RPMI7951 (cell line): ENCODE results near the gene CANT1. TPM values are rescaled to one million over a fixed set of nuclear protein-coding genes. Genes with fewer than 3 reads are reported as not detected.

Source experiments
- DNase-seq: peaks from one replicate; pipeline ENCODE4 v3.0.0-alpha.2; 2012; ENCODE audit warnings: low read depth
- total RNA-seq: library from RNA; depleted of rRNA; stranded (reverse); fragments of >200 nt; shearing (Covaris generic); gene quantifications from 2 replicates; pipeline ENCODE4 v1.2.3, GENCODE V29; 2014; rRNA removed

CANT1 gene
- total RNA-seq: 39.2 and 43.6 TPM in 2 replicates

DNA sequence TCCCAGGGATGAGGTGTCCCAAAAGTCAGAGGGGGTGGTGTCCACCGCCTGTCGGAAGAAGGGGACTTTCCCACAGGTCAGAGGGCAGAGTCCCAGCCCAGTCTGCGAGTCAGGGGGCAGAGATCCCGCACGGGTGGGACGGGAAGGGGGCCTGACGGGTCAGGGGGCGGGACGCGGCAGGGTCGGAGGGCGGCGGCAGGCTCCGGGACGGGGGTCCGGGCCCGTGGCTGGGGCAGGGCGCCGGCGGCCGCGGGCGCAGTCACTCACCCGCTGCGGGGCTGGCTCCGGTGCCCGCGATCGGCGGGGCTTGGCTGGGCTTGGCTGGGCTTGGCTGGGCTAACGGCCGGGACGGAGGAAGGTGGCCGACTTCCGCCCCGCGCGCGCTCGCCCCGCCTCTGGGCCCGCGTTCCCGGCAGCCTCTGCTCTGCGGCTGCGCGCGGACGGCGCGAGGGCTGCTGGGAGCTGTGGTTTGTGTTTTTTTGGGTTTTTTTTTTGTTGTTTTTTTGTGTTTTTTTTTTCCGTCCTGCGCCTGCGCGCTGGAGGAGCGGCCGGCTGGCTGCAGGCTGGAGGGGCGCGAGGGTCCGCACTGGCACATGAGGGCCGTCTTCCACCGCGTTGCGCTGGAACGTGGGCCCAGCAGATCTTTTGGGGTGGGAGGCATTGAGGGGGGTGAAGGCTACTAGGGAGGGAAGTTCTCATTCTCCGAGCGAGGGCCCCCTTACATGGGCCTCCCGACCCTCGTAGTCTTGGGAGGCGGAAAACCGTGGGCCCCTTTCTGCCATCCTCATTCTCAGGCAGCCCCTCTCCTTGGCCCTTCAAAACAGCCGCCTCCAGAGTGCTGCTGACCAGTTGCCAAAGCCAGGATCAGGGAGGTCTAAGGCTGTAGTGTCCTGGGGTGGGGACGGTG, at the start of gene CANT1:
TSS of gene CANT1 (minus strand) at position 368 of the 907 bp plus-strand sequence. CDS start 12,142 bp downstream, outside the sequence.
- peak; percentile 79 for DNase-seq

DNA sequence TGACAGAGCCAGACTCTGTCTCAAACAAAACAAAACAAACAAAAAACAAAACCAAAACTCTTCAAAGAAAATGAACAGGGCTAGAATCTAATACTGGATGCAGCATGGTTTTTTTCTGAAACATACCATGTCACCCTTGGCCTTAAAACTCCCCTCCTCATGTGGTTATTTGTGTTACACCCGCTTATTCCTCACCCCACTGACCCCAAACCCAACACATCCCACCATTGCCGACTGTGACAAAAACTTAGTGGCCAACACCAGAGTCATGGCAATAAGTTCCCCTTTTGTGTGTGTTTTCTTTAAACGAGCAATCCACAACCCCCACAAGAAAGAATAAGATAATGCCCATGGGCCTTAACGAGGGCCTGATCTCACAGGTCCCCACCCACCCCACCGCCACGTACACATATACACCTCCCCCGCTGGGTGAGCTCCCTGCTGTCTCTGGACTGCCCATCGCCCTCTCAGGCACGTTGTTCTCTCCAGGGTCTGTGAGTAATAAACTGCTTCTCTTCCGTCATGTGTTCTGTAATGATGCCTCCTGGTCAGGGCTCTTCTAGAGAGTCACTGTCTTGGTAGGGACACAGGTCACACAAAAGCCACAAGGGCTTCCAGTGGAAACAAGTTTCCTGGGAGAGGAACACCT, 48.3 kb upstream of the CANT1 start:
- no peak for DNase-seq

DNA sequence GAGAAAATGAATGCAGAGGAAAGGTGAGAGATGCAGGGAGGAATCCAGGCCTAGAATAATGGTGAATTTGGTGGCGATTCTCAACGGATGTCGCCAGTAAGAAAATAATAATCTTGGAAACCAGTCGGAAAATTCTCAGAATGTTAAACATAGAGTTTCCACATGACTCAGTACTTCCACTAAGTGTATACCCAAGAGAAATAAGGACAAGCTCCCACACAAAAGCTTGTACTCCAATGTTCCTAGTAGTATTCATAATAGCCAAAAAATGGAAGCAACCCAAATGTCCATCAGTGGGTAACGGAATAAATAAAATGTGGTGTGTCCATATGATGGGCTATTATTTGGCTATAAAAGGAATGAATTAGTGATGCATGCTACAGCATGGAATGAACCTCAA, 45.6 kb upstream of the CANT1 start:
- DNase-seq: no peak

DNA sequence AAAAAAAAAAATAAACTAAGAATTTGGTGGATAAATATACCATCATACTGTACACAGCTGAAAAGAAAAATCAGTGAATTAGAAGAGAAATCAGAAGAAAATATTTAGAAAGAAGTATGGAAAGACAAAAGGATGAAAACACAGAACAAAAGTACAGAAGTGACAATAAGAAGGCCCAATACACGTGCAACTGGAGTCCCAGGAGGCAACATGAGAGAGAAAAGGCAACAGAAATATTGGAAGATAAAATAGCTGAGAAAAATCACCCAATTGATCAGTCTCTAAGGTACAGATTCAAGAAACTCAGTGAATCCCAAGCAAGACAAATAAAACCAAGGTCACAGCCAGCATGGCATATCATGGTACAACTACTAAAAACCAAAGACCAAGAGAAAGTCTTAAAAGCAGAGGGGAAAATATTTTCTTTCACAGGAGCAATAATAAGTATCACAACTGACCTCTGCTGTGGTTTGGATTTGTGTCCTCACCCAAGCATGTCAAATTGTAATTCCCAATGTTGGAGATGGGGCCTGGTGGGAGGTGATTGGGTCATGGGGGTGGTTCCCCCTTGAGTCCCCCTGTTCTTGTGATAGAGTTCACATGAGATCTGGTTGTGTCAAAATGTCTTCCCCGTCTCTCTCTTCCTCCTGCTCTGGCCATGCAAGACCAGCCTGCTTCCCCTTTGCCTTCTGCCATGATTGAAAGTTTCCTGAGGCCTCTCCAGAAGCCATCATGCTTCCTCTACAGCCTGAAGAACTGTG, 44.8 kb upstream of the CANT1 start:
- no peak for DNase-seq

DNA sequence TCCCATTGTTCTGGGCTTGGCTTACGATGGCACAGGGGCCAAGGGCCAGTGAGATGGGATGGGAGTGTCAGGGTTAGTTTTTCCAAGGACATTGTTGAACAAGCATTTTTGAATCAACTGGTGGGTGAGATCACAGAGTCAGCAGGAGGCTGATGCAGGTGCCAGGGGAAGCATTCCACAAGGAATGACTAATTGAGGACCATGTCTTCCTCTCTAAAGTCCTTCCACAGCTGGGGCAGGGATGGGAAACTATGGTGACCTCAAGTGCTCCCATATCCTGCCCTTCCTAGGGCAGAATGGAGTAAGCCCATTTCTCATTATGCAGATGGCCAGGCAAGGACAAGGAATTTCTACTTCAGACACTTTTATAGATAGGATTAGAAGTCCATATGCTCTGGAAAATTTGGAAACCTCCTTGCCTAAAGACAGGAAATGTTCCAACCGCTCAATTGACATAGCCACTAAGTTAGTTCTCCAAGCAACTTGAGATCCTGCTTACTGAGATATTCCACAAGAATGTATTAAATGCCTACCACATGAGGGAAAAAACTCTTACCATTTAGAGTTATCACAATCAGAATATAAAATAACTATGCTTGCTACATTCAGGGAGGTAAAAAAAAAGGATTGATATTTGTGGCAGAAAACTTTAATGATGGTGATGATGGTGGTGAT, 43.8 kb upstream of the CANT1 start:
- DNase-seq: peak; percentile 87

DNA sequence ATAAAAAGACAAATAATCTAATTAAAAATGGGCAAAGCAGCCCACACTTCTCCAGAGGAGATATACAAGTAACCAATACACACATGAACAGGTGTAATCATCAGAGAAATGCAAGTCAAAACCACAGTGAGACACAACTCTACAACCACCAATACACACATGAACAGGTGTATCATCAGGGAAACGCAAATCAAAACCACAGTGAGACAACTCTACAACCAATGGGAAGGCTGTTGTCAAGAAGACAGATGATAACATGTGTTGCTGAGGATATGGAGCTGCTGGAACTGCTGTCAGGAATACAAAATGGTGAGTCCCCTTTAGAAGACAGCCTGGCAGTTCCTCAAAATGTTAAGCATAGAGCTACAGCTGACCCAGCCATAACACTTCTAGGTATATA, 42.6 kb upstream of the CANT1 start:
- no peak for DNase-seq

DNA sequence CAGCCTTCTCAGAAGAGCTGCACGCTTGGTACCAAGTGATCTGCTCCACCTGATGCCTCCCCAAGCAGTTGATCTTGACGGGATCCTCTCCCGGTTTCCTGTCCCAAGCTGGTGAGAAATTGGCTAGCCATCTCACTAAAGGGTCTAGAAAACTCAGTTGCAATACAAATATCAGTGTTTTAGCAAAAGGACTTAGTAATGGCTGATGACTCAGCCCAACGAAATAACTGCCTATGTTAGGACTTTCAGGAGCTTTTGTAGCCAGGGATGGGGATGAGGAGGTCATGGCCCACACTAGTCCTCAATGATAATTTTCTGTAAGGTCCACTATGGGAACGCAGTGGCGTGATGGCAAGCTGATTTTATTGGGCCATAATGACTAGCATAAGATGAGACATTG, 41.7 kb upstream of the CANT1 start:
- DNase-seq: no peak

DNA sequence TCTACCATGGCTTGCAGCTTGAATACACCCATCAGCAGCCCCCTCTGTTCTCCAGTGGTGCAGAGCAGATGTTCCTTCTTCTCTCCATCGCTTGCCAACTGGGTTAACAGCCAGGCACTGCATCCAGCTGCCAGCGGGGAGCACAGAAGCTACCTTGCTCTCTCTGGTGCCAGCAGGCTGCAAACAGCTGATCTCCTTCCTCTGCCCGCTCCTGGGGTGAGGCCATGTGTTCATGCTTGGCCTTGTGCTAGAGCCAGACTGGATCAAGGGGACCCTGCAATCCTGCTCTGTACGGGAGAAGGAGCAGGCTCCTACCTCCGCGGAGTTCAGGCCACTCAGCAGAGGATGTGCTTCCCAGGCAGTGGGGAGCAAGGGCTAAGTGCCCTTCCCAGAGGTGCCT, 41.0 kb upstream of the CANT1 start:
- DNase-seq: no peak

DNA sequence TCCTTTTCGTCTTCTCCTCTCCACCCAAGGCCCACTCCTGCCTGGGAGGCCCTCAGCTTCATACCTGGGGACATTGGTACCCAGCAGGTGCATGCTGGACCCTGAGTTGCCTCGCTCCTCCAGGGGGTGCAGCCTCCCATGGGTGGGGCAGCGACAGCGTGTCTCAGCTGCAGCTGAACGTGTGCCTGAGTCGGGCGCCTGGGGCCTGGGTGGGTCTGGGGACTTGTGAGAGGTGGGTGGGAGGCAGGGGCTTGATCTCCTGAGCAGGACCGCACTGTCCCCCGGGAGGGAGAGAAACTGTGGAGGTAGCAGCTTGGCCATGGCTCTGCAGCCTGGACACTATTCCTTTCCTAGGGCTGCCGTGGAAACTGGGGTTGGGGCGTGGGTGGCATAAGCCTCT, 40.3 kb upstream of the CANT1 start:
- no peak for DNase-seq

DNA sequence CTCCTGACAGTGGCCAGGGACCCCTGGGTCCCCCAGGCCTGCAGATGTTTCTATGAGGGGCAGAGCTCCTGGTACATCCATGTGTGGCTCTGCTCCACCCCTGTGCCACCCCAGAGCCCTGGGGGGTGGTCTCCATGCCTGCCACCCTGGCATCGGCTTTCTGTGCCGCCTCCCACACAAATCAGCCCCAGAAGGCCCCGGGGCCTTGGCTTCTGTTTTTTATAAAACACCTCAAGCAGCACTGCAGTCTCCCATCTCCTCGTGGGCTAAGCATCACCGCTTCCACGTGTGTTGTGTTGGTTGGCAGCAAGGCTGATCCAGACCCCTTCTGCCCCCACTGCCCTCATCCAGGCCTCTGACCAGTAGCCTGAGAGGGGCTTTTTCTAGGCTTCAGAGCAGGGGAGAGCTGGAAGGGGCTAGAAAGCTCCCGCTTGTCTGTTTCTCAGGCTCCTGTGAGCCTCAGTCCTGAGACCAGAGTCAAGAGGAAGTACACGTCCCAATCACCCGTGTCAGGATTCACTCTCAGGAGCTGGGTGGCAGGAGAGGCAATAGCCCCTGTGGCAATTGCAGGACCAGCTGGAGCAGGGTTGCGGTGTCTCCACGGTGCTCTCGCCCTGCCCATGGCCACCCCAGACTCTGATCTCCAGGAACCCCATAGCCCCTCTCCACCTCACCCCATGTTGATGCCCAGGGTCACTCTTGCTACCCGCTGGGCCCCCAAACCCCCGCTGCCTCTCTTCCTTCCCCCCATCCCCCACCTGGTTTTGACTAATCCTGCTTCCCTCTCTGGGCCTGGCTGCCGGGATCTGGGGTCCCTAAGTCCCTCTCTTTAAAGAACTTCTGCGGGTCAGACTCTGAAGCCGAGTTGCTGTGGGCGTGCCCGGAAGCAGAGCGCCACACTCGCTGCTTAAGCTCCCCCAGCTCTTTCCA, 39.5 kb upstream of the CANT1 start:
- DNase-seq: no peak

DNA sequence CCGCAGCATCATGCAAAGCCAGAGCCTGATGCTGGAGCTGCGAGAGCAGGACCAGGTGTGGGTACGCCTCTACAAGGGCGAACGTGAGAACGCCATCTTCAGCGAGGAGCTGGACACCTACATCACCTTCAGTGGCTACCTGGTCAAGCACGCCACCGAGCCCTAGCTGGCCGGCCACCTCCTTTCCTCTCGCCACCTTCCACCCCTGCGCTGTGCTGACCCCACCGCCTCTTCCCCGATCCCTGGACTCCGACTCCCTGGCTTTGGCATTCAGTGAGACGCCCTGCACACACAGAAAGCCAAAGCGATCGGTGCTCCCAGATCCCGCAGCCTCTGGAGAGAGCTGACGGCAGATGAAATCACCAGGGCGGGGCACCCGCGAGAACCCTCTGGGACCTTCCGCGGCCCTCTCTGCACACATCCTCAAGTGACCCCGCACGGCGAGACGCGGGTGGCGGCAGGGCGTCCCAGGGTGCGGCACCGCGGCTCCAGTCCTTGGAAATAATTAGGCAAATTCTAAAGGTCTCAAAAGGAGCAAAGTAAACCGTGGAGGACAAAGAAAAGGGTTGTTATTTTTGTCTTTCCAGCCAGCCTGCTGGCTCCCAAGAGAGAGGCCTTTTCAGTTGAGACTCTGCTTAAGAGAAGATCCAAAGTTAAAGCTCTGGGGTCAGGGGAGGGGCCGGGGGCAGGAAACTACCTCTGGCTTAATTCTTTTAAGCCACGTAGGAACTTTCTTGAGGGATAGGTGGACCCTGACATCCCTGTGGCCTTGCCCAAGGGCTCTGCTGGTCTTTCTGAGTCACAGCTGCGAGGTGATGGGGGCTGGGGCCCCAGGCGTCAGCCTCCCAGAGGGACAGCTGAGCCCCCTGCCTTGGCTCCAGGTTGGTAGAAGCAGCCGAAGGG, 38.6 kb upstream of the CANT1 start:
- no peak for DNase-seq

DNA sequence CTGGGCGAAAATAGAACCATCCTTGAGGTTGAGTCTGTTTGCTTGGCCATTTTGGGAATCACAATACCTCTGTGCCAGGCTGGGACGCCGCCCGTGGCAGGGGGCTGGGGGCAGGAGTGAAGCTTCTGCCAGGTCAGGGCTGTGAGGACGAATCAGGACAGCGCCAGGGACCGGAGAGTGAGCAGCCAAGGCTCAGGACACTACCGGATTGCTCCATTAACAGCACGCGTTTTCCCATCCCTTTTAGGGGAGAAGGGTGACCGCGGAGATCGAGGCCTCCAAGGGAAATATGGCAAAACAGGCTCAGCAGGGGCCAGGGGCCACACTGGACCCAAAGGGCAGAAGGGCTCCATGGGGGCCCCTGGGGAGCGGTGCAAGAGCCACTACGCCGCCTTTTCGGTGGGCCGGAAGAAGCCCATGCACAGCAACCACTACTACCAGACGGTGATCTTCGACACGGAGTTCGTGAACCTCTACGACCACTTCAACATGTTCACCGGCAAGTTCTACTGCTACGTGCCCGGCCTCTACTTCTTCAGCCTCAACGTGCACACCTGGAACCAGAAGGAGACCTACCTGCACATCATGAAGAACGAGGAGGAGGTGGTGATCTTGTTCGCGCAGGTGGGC, 37.8 kb upstream of the CANT1 start:
- DNase-seq: no peak

DNA sequence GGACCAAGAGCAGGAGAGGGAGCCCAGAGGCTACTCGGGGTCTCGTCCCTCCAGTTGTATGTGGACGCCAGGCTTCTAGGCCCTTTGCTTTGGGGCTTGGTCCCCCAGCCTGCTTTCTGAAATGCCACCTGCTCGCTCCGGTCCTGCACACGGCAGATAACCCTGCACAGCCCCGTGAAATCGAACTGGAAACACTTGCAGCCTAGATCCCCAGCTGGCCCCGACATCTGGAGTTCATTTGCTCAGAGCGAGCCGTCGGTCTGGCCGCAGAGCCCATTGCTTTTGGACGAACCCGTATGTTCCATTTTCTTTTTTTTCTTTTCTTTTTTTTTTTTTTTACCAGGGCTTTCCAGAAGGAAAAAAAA, 37.3 kb upstream of the CANT1 start:
- DNase-seq: peak; percentile 61

DNA sequence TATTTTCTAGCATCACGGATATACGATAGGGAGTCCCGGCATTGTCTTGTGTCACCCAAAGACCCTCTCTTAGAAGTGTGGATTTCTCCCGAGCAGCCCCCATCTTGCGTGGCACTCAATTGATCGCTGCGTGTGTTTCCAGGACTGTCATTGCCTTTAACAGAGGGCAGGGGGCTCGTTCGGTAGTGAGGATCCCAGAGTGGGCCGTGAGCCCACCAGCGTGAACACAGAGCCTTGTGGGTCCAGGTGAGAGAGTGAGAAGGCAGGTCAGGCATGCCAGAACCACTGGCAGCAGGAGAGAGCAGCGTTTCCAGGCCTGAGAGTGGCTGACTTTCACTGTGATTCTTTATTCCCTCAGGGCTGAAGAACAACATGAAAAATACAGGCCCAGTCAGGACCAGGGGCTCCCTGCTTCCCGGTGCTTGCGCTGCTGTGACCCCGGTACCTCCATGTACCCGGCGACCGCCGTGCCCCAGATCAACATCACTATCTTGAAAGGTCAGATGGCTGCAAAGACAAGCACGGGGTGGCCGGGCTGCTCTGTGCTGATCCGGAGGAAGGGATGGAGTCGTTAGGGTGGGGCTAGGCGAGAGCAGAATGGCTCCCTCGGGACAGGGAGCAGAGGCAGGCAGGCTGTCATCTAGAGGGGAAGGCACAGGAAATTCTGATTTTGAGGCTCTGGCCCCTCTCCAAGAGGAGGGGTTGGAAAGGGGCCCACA, 36.8 kb upstream of the CANT1 start:
- no peak for DNase-seq

DNA sequence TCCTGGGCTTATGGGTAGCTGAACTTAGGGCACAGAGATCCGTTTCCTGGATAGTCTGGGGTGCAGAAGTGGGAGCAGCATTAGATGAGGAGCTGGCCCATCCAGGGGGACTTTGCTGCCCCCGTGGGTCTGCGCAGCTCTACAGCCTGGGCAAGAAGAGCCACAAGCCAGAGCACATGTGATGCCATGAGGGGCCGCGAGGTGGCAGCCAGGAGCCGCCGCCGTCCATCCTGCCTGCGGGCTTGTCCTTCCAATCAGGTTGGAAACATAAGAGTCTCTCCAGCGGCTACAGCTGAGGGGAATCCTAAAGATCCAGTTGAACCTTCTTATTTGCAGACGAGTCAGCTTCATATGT, 36.3 kb upstream of the CANT1 start:
- DNase-seq: peak; percentile 60

DNA sequence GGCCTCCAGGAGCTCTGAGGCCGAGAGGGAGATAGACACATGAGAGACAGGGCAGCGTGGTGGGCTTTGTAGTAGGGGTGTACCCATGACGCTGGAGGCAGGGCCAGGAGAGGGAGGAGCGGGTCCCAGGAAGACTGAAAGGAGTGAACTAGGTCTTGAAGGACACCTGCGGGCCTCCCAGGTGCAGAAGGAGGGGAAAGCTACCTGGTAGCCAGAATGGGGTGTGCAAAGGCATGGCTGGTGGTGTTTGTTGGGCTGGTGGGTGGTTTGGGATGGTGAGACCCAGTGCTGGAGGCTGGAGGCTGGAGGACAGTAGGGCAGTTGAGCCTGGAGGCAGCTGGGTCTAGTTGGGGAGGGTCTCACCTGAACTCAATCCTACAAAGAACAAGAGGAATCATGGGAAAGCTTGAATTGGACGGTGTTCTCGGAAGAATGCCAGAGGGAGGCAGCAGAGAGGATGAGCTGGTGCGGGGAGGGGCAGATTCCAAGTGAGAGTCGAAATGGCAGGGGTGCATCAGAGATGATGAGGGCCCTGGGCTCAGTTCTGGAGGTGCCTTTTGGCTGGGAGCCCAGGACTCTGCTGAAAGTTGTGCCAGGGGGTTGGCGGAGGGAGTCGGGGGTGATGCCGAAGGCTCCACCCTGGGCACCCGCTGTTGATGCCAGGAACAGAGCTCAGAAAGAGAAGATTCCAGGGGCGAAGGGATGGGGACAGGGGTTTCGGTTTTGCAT, 35.6 kb upstream of the CANT1 start:
- no peak for DNase-seq

DNA sequence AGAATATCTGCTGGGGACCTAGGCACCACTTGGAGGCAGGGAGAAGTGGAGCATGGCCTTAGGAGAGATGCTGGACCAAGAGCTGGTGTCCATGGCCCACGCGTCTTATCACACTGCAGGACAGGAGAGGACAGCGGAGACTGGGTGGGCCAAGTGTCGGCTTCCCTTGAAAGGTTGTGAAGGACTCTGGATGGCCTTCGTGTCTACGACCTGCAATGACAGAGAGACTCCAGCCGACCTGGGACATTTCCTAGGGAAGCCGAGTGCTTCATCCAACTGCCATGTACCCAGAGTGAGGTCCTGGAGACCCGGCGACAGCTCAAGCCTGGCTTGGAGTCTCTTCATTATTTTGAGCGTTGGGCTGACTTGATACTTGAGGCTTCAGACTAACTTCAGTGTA, 34.9 kb upstream of the CANT1 start:
- no peak for DNase-seq

DNA sequence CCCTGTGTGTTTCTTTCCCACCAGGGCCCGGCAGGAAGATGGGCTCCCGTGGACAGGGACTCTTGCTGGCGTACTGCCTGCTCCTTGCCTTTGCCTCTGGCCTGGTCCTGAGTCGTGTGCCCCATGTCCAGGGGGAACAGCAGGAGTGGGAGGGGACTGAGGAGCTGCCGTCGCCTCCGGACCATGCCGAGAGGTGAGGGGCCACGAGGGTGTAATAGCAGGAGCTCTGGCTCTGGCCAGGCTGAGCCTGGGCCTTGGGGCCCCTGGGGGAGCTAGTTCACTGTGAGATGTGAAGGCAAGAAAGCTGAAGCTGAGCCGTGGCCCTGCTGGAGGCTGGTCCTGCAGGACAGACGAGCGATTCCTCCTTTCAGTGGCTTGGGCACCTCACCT, 34.4 kb upstream of the CANT1 start:
- no peak for DNase-seq
